Inflammatory macrophage treated with lipopolysaccharide for 4 hours (primary cell): Measurements from ENCODE around the gene THOP1.

Experiments used
- DNase-seq: peaks from one replicate; pipeline ENCODE4 v3.0.0-alpha.2; 2020

THOP1 gene

GRCh38 chr19:2804156-2805004 lies 19.1 kb downstream of the THOP1 start:
- DNase-seq, result no peak

GRCh38 chr19:2805261-2805900 lies 20.1 kb downstream of the THOP1 start:
- DNase-seq, result no peak

- DNase-seq, result no peak
Observed at GRCh38 chr19:2805991-2806649, 20.8 kb downstream of the THOP1 start.

- no peak for DNase-seq
Observed at GRCh38 chr19:2806736-2807378, 21.6 kb downstream of the THOP1 start.

GRCh38 chr19:2807379-2808128 lies 22.3 kb downstream of the THOP1 start:
- DNase-seq, result no peak

- no peak for DNase-seq
Observed at GRCh38 chr19:2808129-2808941, 23.0 kb downstream of the THOP1 start.

GRCh38 chr19:2809387-2810140 lies 24.3 kb downstream of the THOP1 start:
- no peak for DNase-seq

- no peak for DNase-seq
Observed at GRCh38 chr19:2810141-2811091, 25.1 kb downstream of the THOP1 start.

- DNase-seq, result no peak
Observed at GRCh38 chr19:2811221-2811722, 26.0 kb downstream of the THOP1 start.

- no peak for DNase-seq
Observed at GRCh38 chr19:2811735-2812413, 26.6 kb downstream of the THOP1 start.

GRCh38 chr19:2812414-2813234 lies 27.3 kb downstream of the THOP1 start:
- DNase-seq, result no peak

GRCh38 chr19:2813235-2814160 lies 28.2 kb downstream of the THOP1 start:
- DNase-seq, result no peak

- no peak for DNase-seq
Observed at GRCh38 chr19:2814426-2814825, 29.1 kb downstream of the THOP1 start.

GRCh38 chr19:2815191-2815614 lies 29.9 kb downstream of the THOP1 start:
- no peak for DNase-seq

GRCh38 chr19:2815923-2816322 lies 30.6 kb downstream of the THOP1 start:
- no peak for DNase-seq

- DNase-seq, result no peak
Observed at GRCh38 chr19:2816641-2817040, 31.3 kb downstream of the THOP1 start.
